ENCODE measurements around the gene FBRSL1.

FBRSL1 gene

DNA sequence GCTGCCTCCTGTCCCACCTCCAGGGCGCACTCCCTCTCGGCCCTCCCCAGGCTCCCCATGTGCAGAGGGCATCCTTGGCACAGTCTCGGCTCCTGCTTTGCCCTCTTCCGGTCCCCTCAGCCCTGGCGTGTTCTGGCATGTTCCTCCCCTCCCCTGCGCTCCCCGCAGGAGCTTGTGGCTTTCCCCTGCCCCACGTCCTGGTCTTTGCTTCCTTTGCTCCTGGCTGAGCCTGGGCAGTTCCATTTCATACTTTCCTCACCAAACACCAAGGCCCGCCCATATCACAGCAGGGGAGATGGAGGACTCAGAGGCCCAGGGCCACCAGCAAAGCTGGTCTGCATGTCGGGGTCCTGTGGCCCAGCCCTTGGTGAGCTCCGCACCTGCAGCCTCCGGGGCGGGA lies 56.0 kb downstream of the FBRSL1 start:
- DNase-seq = no peak

- DNase-seq = no peak
Observed at GRCh38 chr12:132546647-132547046, 56.7 kb downstream of the FBRSL1 start.

- no peak for DNase-seq
Observed at GRCh38 chr12:132547205-132547740, 57.3 kb downstream of the FBRSL1 start.

DNA sequence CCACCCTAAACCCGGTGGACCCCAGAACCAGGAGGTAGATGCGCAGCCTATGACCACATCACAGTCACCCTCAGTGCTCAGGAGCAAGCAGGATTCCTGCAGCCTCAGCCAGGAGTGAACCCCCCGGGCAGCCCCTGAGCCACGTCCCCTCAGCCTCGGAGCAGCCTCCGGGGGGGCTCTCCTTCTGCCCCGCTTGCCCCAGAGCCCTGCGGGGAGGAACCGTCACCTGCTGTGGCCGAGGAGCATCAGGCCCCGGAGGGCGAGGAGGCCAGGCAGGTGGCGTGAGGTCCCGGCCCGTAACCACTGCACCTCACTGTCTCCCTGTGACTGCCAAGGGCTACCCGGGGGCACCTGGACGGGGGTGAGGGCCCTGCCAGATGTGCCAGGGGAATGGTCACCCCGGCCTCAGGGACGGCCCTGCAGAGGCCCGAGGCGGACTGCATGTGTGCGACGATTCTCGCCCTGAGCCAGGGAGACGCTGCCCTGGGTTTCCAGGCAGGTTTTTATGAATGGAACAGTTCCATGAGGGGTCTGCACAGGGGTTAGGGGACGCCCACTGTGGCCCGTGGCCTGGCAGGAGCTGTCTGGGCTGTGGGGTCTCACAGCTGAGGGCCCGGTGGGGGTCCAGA lies 58.6 kb downstream of the FBRSL1 start:
- DNase-seq = no peak

GRCh38 chr12:132549059-132549458 lies 59.1 kb downstream of the FBRSL1 start:
- DNase-seq = no peak

DNA sequence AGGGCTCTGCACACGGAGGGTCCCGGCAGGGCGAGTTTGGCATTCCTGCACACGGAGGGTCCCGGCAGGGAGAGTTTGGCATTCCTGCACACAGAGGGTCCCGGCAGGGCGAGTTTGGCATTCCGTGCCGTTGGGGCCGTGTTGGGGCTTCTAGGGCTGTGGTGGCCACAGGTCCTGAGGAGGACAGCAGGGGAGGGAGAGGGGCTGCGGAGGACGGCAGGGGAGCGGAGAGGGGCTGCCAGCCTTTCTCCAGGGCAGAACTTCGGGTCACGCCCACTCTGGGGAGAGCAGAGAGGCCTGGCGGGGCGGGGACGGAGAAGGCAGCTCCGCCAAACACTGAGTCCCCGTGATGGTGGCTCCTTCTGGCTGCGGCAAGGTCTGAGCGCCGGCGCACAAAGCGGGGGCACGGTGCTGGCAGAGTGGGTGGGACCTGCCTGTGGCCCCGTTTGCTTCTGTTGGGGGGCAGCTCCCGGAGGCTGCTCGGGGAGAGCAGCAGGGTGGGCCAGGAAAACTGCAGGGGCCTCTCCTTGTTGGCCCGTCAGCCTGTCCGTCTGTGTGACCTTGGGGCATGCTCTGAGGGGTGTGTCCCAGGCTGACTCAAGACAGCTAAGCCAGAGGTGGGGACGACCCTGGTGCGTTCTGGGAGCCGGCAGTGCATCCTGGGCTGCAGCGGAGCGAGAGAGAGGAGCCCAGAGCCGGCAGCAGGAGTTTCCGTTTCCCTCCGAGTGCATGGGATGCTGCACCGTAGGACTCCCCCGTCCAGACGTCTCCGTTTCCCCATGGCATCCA lies 60.3 kb downstream of the FBRSL1 start:
- DNase-seq = no peak

DNA sequence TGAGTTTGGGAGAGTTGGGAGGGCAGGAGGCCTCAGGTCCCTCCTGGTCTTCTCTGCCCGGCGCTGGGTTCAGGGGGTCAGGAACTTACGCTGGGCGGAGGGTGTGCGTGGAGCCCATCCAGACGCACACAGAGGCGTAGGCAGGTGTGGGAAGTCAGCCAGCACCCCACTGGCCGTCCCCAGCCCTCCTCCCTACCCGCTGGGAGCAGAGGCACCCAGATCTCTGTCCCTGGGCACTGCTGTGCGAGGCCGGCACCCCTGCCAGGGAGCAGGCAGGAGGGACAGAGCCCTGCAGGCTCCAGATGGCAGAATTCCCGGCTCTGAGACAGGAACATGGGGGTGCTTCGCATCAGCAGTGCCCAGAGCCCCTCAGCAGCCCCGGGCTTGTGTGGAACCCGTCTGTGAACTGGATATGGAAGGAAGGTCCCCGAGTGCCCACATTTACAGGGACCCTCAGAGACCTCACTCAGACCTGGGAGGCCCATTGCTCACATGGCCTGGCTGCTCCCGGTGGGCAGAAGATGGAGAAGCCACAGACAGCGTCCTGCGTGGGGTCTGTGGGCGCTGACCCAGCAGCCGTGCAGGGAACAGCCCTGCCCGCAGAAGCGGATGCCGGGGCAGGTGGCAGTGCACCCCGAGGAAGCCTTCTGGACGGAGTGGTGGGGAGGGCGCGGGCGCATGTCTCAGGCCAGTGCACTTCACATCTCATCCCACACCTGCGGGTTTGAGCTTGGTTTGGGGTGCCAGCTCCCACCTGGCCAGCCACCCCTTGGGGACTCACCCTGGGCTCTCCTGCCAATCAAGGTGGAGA lies 61.1 kb downstream of the FBRSL1 start:
- DNase-seq = no peak

DNA sequence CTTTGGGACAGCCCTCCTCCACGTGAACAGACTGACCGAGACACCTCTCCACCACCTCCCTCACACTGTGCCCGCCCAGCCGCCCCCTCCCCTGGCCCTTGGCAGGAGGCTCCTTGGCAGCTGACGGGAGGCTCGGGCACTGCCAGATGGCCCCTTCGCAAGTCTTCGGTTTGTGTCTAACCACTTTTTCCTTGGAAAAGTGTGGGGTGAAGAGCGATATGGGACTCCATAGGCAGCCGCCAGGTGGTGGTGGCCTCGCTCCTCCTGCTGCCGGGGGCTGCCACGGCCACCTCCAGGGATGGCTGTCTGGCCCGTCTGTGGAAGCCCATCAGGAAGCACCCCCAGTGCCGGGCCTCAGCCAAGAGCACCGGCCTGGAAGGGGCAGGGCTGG lies 61.7 kb downstream of the FBRSL1 start:
- no peak for DNase-seq

GRCh38 chr12:132554845-132555630 lies 65.1 kb downstream of the FBRSL1 start:
- peak; percentile 37 for DNase-seq

- DNase-seq = no peak
Observed at GRCh38 chr12:132555686-132556085, 65.7 kb downstream of the FBRSL1 start.

DNA sequence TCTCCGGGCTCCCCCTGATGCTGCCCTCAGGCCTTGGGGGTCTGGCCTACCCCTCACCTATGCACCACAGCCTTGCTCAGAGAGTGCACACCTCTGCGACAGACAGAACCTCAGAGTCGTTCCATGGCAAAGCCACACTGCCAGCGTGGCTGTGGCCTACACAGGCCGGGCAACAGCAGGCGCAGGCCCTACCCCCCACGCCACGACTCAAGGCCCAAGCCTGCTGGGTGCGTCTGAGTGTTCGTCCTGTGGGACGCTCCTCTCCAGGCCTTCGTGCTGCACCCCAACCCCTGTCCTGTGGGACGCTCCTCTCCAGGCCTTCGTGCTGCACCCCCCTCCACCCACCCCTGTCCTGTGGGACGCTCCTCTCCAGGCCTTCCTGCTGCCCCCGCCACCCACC lies 66.3 kb downstream of the FBRSL1 start:
- no peak for DNase-seq

DNA sequence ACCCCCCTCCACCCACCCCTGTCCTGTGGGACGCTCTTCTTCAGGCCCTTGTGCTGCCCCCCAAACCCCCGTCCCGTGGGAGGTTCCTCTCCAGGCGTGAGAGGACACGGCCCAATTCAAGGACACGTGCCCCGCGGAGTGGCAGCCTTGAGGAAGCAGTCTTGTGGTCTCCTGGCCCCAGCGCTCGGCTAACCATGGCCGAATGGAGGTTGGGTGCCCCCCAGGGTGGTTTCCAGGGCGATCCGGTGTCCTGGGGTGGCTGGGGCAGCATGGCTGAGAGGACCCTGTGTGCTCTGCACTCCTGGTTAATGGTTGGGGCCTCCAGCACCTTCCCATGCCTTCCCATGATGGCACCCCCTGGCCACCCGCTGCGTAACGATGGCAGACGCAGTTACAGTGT lies 66.8 kb downstream of the FBRSL1 start:
- DNase-seq = no peak

GRCh38 chr12:132557291-132558015 lies 67.5 kb downstream of the FBRSL1 start:
- no peak for DNase-seq

DNA sequence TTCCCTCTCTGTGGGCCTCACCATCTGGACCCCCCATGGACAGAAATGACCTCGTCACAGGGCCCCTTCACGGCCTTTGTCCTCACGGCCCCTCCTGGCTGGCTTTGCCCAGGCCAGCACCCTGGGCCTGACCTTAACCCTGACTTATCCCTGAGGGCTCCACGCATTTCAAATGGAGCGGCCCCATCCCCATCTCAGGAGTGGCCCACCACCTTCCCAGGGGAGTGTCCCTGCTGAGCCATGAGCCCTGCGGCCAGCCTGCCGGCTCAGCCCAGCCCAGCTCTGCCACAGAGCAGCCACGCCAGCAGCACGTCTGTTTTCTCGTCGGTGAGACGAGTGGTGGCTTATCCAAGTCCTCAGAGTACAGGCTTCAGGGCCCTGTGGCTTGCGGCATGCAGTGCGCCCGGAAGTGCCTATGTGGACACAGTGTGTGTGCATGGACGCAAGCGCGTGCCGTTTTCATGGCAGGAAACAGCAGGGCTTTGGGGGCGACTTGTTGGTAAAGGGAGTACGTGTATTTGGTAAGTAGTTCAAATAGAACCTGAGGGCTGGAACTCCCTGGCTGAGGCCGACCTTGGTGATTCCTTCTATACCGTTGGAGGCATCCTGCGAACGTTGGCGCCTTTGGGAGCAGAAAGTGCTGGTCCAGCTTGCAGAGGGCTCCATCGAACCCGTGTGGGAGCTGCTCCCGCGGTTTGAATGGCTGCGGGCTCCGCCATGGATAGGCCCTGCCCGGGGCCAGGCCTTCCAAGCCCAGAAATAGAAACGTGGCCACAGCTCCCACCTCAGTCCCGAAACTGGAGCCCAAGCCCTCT lies 68.3 kb downstream of the FBRSL1 start:
- no peak for DNase-seq

DNA sequence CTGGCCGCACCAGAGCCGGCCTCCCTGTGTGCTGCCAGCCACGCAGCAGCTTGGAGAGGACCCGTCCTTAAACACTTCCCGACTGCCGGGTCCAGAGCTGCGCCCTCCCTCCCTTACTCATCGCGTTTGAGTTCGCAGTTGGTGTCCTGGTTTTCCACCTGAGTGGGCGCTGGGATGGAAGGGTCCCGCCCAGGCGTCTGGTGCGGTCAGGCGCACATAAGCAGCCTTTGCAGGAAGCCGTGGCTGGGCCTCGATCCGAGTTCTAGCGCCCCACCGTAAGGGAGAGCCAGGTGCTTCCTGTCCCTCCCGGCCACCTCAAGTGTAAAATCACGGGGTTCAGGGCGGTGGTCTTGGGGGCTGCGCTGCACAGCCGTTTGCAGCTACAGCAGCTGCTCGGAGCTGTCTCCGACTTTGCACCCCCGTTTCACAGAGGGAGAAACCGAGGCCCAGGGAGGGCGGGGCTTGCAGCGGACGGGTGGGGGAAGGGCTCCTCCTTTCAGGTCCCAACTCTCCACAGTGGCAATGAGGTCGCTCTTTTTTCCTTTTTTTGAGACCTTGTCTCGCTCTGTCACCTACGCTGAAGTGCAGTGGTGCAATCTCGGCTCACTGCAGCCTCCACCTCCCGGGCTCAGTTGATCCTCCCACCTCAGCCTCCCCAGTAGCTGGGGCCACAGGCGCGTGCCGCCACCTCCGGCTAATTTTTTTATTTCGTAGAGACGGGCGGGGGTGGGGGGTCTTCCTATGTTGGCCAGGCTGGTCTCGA lies 69.1 kb downstream of the FBRSL1 start:
- DNase-seq = peak; percentile 27

DNA sequence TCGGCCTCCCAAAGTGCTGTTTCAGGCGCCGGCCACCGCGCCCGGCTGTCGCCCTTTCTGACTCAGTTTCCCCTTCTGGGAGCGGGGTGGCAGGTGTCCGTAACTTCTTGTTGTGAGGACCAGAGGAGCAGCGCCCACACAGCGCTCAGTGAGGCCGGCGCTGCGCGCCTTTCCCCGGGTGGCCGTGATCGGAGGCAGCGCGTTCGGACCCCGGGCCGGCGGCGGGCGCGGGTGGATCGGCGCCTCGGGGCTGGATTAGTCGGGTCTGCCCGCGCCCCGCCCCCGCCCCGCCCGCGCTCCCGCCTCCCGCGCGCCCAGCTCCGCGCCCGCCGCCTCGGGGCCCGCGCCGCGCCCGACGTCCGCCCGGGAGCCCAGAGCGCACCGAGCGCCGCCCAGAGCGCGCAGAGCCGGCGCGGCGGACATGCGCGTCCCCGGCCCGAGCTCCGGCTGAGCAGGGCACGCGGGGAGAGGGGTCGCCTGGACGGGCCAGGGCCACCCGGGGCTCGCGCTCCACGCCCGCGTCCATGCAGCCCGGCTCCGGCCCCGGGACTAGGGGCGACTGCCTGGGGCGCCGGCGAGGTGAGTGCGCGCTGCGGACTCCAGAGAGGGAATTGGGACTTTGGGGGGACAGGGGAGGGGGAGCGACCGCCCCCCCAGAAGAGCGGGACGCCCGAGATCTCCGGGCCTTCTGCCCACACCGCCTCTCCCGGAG lies 69.9 kb downstream of the FBRSL1 start:
- DNase-seq = peak; percentile 50

DNA sequence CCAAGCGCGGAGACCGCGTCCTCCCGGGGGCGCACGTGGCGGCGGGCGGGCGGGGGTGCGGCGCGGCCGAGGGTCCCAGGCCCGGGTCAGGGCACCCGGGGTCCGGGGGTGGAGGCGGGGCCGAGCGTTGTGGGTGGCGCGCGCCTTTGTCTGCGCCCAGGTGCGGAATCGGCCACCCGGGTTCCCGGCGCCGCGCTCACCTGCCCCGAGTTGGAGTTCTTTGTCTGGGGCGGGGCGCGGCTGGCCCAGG lies 70.3 kb downstream of the FBRSL1 start:
- DNase-seq = peak; percentile 43

DNA sequence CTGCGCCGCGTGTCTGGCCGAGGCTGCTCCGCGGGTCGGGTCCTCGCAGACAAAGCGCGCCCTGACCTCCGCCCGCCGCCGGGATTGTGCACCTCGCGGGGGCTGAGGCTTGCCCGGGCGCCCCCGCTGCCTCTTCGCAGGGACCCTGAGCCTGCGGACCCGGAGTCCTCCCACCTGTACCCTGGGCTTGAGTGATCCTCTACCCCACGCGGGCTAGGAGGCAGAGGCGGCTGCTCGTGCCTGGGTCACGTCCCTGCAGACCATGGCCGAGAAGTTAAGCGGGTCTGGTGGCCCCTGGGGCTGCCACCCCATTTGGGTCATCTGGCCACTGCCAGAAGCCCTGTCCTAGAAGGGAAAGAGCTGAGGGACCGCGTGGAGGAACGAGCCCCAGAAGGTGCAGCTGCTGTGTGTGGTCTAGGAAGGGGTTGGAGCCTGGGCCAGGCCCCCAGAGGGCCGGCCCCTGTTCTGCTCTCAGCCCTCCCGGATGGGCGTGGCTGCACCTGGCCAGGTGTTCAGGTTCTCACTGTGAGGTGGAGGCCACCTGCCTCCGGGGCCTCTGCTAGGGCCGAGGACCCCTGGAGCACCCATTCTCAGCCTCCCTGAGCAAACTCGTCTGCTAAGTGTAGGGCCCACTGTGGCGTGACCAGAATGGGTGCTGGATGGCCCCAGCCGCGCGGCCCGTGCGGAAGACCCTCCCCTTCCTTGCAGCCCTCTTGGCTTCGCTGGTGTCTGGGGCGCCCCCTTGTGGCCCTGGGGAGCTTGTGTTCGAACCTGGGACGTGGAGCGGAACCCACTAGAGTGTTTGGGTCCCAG lies 70.9 kb downstream of the FBRSL1 start:
- DNase-seq = peak; percentile 88

All from stimulated activated CD8-positive, alpha-beta memory T cell treated with anti-CD3 and anti-CD28 coated beads, Interleukin-4, amount 100 ng/mL, for 48 hours (primary cell).